ENCODE results near the gene DIPK1C. TPM values are rescaled to one million over a fixed set of nuclear protein-coding genes. Genes with fewer than 3 reads are reported as not detected.
"Not testable (repeated sequence)": the region's sequence is repeated elsewhere in the genome, so short reads cannot be mapped to it uniquely, and the experiment has no call there.

DIPK1C gene
- not detected for total RNA-seq

GRCh38 chr18:74457043-74457724, at the start of gene DIPK1C:
DIPK1C (minus strand) TSS chr18:74457308; CDS start chr18:74457259, 49 bp downstream.
- DNase-seq = peak; percentile 9
- intact Hi-C loops (cut with micrococcal nuclease) = no loop called here
- H3K9me3 Mint-ChIP-seq = no peaks in the 10 kb centered on the region
- H3K4me1 Mint-ChIP-seq (ENCODE audit: low read depth) = peaks cover 8% of the 10 kb centered on the region
- H3K27ac Mint-ChIP-seq = no peak within 1 kb of the TSS
- peak within 1 kb of the TSS; percentile 74 for H3K4me3 Mint-ChIP-seq
- H3K36me3 Mint-ChIP-seq (ENCODE audit: low read depth) = no peaks in the 10 kb centered on the region
- peaks cover 28% of the 10 kb centered on the region for H3K27me3 Mint-ChIP-seq (ENCODE audit: low read depth)
- CTCF ChIA-PET = no interaction called here

- no peaks in the 10 kb centered on the region for H3K9me3 Mint-ChIP-seq
- intact Hi-C loops (cut with micrococcal nuclease) = no loop called here
- peaks cover 2% of the 10 kb centered on the region for H3K4me1 Mint-ChIP-seq (ENCODE audit: low read depth)
- H3K27ac Mint-ChIP-seq = no peak overlapping the region
- no peak overlapping the region for H3K4me3 Mint-ChIP-seq
- peaks cover 47% of the 10 kb centered on the region for H3K36me3 Mint-ChIP-seq (ENCODE audit: low read depth)
- CTCF ChIA-PET = no interaction called here
- no peaks in the 10 kb centered on the region for H3K27me3 Mint-ChIP-seq (ENCODE audit: low read depth)
- DNase-seq = no peak
Measured at GRCh38 chr18:74506448-74507084, 49.5 kb upstream of the DIPK1C start.

GRCh38 chr18:74505776-74506175, 48.7 kb upstream of the DIPK1C start:
- Mint-ChIP-seq H3K36me3 (ENCODE audit: low read depth) (peaks cover 51% of the 10 kb centered on the region), H3K27me3 (ENCODE audit: low read depth) (no peaks in the 10 kb centered on the region), H3K9me3 (no peaks in the 10 kb centered on the region), H3K4me3 (no peak overlapping the region), H3K4me1 (ENCODE audit: low read depth) (peaks cover 9% of the 10 kb centered on the region), H3K27ac (no peak overlapping the region)
- intact Hi-C loops (cut with micrococcal nuclease) = no loop called here
- CTCF ChIA-PET = no interaction called here
- DNase-seq = no peak

GRCh38 chr18:74503137-74503536, 46.0 kb upstream of the DIPK1C start:
- Mint-ChIP-seq H3K4me1 (ENCODE audit: low read depth) (peaks cover 29% of the 10 kb centered on the region), H3K27ac (no peak overlapping the region), H3K4me3 (no peak overlapping the region), H3K9me3 (no peaks in the 10 kb centered on the region), H3K27me3 (ENCODE audit: low read depth) (no peaks in the 10 kb centered on the region), H3K36me3 (ENCODE audit: low read depth) (peaks cover 48% of the 10 kb centered on the region)
- DNase-seq = no peak
- CTCF ChIA-PET = interaction anchor here (0.6 to 1.2 kb wide), 3 partner anchors 104 to 304 kb away, joined by 3 to 8 read pairs (median 4); no protein-coding TSS in a partner anchor
- intact Hi-C loops (cut with micrococcal nuclease) = no loop called here

- H3K27ac Mint-ChIP-seq = no peak overlapping the region
- no peaks in the 10 kb centered on the region for H3K27me3 Mint-ChIP-seq (ENCODE audit: low read depth)
- no peak for DNase-seq
- H3K9me3 Mint-ChIP-seq = no peaks in the 10 kb centered on the region
- peaks cover 41% of the 10 kb centered on the region for H3K36me3 Mint-ChIP-seq (ENCODE audit: low read depth)
- H3K4me3 Mint-ChIP-seq = no peak overlapping the region
- H3K4me1 Mint-ChIP-seq (ENCODE audit: low read depth) = peaks cover 43% of the 10 kb centered on the region
- intact Hi-C loops (cut with micrococcal nuclease) = no loop called here
- CTCF ChIA-PET = no interaction called here
Measured at GRCh38 chr18:74501386-74501785, 44.3 kb upstream of the DIPK1C start.

GRCh38 chr18:74500774-74501173, 43.7 kb upstream of the DIPK1C start:
- peak overlapping the region; percentile 51 for H3K4me3 Mint-ChIP-seq
- H3K9me3 Mint-ChIP-seq; DNase-seq; intact Hi-C loops (cut with micrococcal nuclease); H3K27me3 Mint-ChIP-seq (ENCODE audit: low read depth): not testable (repeated sequence)
- peak overlapping the region; percentile 79 for H3K27ac Mint-ChIP-seq
- H3K36me3 Mint-ChIP-seq (ENCODE audit: low read depth) = peaks cover 40% of the 10 kb centered on the region
- CTCF ChIA-PET = interaction anchor here (1.0 to 1.3 kb wide), 2 partner anchors 51 to 53 kb away, joined by 3 read pairs; no protein-coding TSS in a partner anchor
- H3K4me1 Mint-ChIP-seq (ENCODE audit: low read depth) = peaks cover 43% of the 10 kb centered on the region

- Mint-ChIP-seq H3K27me3 (ENCODE audit: low read depth) (no peaks in the 10 kb centered on the region), H3K4me3 (peak overlapping the region; percentile 51), H3K4me1 (ENCODE audit: low read depth) (peaks cover 43% of the 10 kb centered on the region), H3K27ac (peak overlapping the region; percentile 79), H3K9me3 (no peaks in the 10 kb centered on the region), H3K36me3 (ENCODE audit: low read depth) (peaks cover 37% of the 10 kb centered on the region)
- intact Hi-C loops (cut with micrococcal nuclease) = no loop called here
- CTCF ChIA-PET = interaction anchor here (1.0 to 1.3 kb wide), 2 partner anchors 51 to 54 kb away, joined by 3 read pairs; no protein-coding TSS in a partner anchor
- no peak for DNase-seq
Measured at GRCh38 chr18:74500372-74500771, 43.3 kb upstream of the DIPK1C start.

GRCh38 chr18:74499633-74500032, 42.5 kb upstream of the DIPK1C start:
- Mint-ChIP-seq H3K4me3 (peak overlapping the region; percentile 86), H3K27me3 (ENCODE audit: low read depth) (no peaks in the 10 kb centered on the region), H3K9me3 (no peaks in the 10 kb centered on the region), H3K4me1 (ENCODE audit: low read depth) (peaks cover 44% of the 10 kb centered on the region), H3K27ac (peak overlapping the region; percentile 98), H3K36me3 (ENCODE audit: low read depth) (peaks cover 37% of the 10 kb centered on the region)
- DNase-seq = peak; percentile 66
- intact Hi-C loops (cut with micrococcal nuclease) = loop anchor here (1.0 to 10.0 kb wide), 10 partner anchors 53 to 1875 kb away; partner anchors contain the start of gene TIMM21
- CTCF ChIA-PET = interaction anchor here (0.6 to 1.3 kb wide), 3 partner anchors 52 to 212 kb away, joined by 3 read pairs; no protein-coding TSS in a partner anchor

GRCh38 chr18:74498712-74499627, 41.9 kb upstream of the DIPK1C start:
- Mint-ChIP-seq H3K9me3 (no peaks in the 10 kb centered on the region), H3K4me3 (peak overlapping the region; percentile 86), H3K27ac (peak overlapping the region; percentile 98), H3K36me3 (ENCODE audit: low read depth) (peaks cover 36% of the 10 kb centered on the region), H3K27me3 (ENCODE audit: low read depth) (no peaks in the 10 kb centered on the region), H3K4me1 (ENCODE audit: low read depth) (peaks cover 46% of the 10 kb centered on the region)
- DNase-seq = peak; percentile 88
- intact Hi-C loops (cut with micrococcal nuclease) = loop anchor here (1.0 to 10.0 kb wide), 10 partner anchors 53 to 1876 kb away; partner anchors contain the start of gene TIMM21
- CTCF ChIA-PET = interaction anchor here (1.3 to 3.9 kb wide), 2 partner anchors 53 to 145 kb away, joined by 7 to 15 read pairs; no protein-coding TSS in a partner anchor

- DNase-seq = peak; percentile 18
- H3K9me3 Mint-ChIP-seq = no peaks in the 10 kb centered on the region
- peaks cover 46% of the 10 kb centered on the region for H3K4me1 Mint-ChIP-seq (ENCODE audit: low read depth)
- peaks cover 28% of the 10 kb centered on the region for H3K36me3 Mint-ChIP-seq (ENCODE audit: low read depth)
- intact Hi-C loops (cut with micrococcal nuclease) = loop anchor here (2.0 to 10.0 kb wide), 6 partner anchors 90 to 1877 kb away; no protein-coding TSS in a partner anchor
- peak overlapping the region; percentile 98 for H3K27ac Mint-ChIP-seq
- H3K27me3 Mint-ChIP-seq (ENCODE audit: low read depth) = no peaks in the 10 kb centered on the region
- peak overlapping the region; percentile 98 for H3K4me3 Mint-ChIP-seq
- CTCF ChIA-PET = interaction anchor here (0.7 to 3.9 kb wide), 3 partner anchors 10 to 144 kb away, joined by 3 to 15 read pairs (median 7); no protein-coding TSS in a partner anchor
Measured at GRCh38 chr18:74497778-74498177, 40.7 kb upstream of the DIPK1C start.

- peak overlapping the region; percentile 98 for H3K27ac Mint-ChIP-seq
- DNase-seq = peak; percentile 12
- H3K4me1 Mint-ChIP-seq (ENCODE audit: low read depth) = peaks cover 46% of the 10 kb centered on the region
- intact Hi-C loops (cut with micrococcal nuclease) = loop anchor here (5.0 to 10.0 kb wide), 5 partner anchors 90 to 1878 kb away; no protein-coding TSS in a partner anchor
- no peaks in the 10 kb centered on the region for H3K9me3 Mint-ChIP-seq
- H3K36me3 Mint-ChIP-seq (ENCODE audit: low read depth) = peaks cover 27% of the 10 kb centered on the region
- CTCF ChIA-PET = interaction anchor here (1.5 to 3.9 kb wide), 2 partner anchors 11 to 144 kb away, joined by 3 to 15 read pairs; no protein-coding TSS in a partner anchor
- H3K4me3 Mint-ChIP-seq = peak overlapping the region; percentile 98
- H3K27me3 Mint-ChIP-seq (ENCODE audit: low read depth) = no peaks in the 10 kb centered on the region
Measured at GRCh38 chr18:74497324-74497676, 40.2 kb upstream of the DIPK1C start.
